ENCODE data around the gene GRAP.

DNA sequence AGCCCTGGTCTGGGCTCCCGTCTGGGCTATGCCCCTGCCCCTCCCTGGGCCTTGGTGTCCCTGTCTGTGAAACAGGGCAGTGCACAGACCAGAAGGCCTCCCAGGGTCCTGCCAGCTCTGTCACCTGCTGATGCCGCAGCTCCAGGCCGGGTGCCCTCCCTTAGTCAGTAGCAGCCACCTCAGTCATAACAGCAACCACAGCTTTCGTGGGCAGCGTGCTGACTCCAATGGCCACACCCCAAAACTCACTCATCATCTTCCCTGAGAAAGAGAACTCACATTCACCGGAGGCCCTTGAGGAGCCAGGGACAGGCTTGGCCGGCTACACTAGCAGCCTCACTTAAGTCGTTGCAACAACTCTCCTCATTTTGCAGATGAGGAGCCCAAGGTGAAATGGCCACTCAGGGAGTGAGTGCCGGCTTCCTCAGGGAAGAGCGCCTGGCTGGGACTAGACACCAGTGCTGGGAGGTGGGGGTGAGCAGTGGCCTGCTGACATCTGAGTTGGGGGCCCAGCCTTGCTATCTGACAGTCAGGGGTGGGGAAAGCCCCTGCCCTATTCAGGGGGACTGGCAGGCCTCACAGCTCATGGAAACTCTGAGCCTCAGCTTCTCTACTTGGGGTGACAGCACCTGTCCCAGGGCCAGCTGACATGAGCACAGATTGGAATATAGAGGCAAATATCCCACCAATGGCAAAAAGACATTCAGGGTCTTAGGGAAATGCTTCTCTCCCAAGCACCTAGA, 72.2 kb downstream of the GRAP start:
- TF ChIP-seq, protein P1, sequence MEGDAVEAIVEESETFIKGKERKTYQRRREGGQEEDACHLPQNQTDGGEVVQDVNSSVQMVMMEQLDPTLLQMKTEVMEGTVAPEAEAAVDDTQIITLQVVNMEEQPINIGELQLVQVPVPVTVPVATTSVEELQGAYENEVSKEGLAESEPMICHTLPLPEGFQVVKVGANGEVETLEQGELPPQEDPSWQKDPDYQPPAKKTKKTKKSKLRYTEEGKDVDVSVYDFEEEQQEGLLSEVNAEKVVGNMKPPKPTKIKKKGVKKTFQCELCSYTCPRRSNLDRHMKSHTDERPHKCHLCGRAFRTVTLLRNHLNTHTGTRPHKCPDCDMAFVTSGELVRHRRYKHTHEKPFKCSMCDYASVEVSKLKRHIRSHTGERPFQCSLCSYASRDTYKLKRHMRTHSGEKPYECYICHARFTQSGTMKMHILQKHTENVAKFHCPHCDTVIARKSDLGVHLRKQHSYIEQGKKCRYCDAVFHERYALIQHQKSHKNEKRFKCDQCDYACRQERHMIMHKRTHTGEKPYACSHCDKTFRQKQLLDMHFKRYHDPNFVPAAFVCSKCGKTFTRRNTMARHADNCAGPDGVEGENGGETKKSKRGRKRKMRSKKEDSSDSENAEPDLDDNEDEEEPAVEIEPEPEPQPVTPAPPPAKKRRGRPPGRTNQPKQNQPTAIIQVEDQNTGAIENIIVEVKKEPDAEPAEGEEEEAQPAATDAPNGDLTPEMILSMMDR (IDR thresholded peaks at IDR 0.05): no peak
- TF ChIP-seq POLR2A (IDR thresholded peaks at IDR 0.05; ENCODE audit: low read depth) (no peak), EP300 (IDR thresholded peaks at IDR 0.05) (no peak)

Measured in esophagus muscularis mucosa (tissue), 4 donors.